ENCODE results near the gene KCNIP3. TPM values are rescaled to one million over a fixed set of nuclear protein-coding genes. Genes with fewer than 3 reads are reported as not detected.

The KCNIP3 gene
- total and polyA plus RNA-seq, 9 of the 15 experiments (the other 6 are each of a cell fraction or from before 2014, with no cell fraction given), result 0.04 TPM; not detected in 8

DNA sequence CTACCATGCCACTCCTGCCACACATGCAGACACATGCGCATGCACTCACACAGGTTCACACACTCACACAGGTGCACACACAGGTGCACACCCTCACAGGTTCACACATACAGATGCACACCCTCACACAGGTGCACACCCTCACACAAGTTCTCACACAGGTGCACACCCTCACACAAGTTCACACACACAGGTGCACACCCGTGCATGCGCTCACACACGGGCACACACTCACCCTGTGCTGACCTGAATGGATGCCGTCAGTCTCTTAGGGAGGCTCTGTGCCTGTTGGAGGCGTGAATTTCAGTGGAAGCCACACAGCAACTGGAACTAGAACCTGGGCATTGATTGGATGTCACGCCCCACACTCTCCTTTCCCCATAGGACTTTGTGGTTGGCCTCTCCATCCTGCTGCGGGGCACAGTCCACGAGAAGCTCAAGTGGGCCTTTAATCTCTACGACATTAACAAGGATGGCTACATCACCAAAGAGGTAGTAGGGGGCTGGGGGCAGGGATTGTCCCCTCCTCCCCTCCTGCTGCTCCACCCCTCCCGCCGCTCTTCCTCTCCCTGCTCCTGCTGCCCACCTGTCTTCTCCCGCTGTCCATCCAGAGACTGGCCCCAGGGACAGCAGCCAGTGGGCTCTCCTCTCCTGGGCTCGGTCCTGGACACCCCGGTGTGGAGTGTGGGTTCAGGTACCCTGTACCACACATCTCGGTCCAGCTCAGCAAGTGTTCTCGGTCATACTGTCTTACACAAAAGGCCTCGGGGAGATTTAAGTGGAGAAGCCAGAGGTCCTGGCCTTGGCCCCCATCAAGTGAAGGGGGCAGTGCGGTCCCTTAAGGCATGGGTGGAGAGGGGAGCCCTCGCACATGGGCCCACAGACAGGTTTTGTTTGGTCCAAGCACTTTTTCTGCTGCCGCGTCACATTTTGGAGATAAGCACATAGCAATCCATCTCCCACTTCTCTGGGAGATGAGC lies 84.4 kb downstream of the KCNIP3 start:
- BruUV-seq (replicated peaks), result no TSS peak
- TF ChIP-seq HDAC1 (IDR thresholded peaks at IDR 0.05) (no peak), ZNF444 (CRISPR knock-in tag; IDR thresholded peaks at IDR 0.05) (no peak), TAF1 (IDR thresholded peaks at IDR 0.05; ENCODE audit: control insufficient read depth, extremely low read depth, insufficient read depth, low read length, severe bottlenecking) (no peak), RB1 (IDR thresholded peaks at IDR 0.05; ENCODE audit: low read depth) (no peak), RUNX1 (IDR thresholded peaks at IDR 0.05; ENCODE audit: low read depth) (no peak), NFIC (IDR thresholded peaks at IDR 0.05) (no peak), MEIS2 (IDR thresholded peaks at IDR 0.05; ENCODE audit: partially characterized antibody) (no peak), GABPA (tag; conservative IDR thresholded peaks at IDR 0.05; ENCODE audit: low read depth) (no peak), ZNF165 (CRISPR knock-in tag; IDR thresholded peaks at IDR 0.05; ENCODE audit: borderline replicate concordance) (no peak), SRSF3 (IDR thresholded peaks at IDR 0.05; ENCODE audit: insufficient read depth, low read length) (no peak), BACH1 (tag; IDR thresholded peaks at IDR 0.05) (no peak)
- TF ChIP-seq, protein P1, sequence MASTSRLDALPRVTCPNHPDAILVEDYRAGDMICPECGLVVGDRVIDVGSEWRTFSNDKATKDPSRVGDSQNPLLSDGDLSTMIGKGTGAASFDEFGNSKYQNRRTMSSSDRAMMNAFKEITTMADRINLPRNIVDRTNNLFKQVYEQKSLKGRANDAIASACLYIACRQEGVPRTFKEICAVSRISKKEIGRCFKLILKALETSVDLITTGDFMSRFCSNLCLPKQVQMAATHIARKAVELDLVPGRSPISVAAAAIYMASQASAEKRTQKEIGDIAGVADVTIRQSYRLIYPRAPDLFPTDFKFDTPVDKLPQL (IDR thresholded peaks at IDR 0.05; ENCODE audit: extremely low read depth, insufficient read length), result no peak
- TF ChIP-seq, protein P2, sequence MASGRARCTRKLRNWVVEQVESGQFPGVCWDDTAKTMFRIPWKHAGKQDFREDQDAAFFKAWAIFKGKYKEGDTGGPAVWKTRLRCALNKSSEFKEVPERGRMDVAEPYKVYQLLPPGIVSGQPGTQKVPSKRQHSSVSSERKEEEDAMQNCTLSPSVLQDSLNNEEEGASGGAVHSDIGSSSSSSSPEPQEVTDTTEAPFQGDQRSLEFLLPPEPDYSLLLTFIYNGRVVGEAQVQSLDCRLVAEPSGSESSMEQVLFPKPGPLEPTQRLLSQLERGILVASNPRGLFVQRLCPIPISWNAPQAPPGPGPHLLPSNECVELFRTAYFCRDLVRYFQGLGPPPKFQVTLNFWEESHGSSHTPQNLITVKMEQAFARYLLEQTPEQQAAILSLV (tag; IDR thresholded peaks at IDR 0.05), result no peak
- TF ChIP-seq, protein P3, sequence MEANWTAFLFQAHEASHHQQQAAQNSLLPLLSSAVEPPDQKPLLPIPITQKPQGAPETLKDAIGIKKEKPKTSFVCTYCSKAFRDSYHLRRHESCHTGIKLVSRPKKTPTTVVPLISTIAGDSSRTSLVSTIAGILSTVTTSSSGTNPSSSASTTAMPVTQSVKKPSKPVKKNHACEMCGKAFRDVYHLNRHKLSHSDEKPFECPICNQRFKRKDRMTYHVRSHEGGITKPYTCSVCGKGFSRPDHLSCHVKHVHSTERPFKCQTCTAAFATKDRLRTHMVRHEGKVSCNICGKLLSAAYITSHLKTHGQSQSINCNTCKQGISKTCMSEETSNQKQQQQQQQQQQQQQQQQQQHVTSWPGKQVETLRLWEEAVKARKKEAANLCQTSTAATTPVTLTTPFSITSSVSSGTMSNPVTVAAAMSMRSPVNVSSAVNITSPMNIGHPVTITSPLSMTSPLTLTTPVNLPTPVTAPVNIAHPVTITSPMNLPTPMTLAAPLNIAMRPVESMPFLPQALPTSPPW (CRISPR knock-in tag; IDR thresholded peaks at IDR 0.05), result no peak
- TF ChIP-seq, protein P4, sequence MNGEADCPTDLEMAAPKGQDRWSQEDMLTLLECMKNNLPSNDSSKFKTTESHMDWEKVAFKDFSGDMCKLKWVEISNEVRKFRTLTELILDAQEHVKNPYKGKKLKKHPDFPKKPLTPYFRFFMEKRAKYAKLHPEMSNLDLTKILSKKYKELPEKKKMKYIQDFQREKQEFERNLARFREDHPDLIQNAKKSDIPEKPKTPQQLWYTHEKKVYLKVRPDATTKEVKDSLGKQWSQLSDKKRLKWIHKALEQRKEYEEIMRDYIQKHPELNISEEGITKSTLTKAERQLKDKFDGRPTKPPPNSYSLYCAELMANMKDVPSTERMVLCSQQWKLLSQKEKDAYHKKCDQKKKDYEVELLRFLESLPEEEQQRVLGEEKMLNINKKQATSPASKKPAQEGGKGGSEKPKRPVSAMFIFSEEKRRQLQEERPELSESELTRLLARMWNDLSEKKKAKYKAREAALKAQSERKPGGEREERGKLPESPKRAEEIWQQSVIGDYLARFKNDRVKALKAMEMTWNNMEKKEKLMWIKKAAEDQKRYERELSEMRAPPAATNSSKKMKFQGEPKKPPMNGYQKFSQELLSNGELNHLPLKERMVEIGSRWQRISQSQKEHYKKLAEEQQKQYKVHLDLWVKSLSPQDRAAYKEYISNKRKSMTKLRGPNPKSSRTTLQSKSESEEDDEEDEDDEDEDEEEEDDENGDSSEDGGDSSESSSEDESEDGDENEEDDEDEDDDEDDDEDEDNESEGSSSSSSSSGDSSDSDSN (IDR thresholded peaks at IDR 0.05; ENCODE audit: borderline replicate concordance in 1 of 2, low read depth in 2 of 2, low read length in 2 of 2), result no peak

More for the DNA sequence above, 84.4 kb downstream of the KCNIP3 start:
- DNase-seq (ENCODE audit: extremely low read depth in 1 of 4, low spot score in 3 of 4) (no peak), ATAC-seq (no peak), FAIRE-seq (no peak)
- Histone ChIP-seq H3K9me3 (replicated peaks; ENCODE audit: control insufficient read depth, insufficient read depth, low read depth, low read length) (no peaks in the 10 kb centered on the region), H3K4me2 (ENCODE audit: insufficient read depth, low read length) (no peak overlapping the region), H4K20me1 (replicated peaks; ENCODE audit: control insufficient read depth, insufficient read depth, low read length) (peaks cover 1% of the 10 kb centered on the region; the same call in 1 of the 2 replicates), H2AFZ (ENCODE audit: low read depth, low read length) (no peak overlapping the region), H3K79me2 (ENCODE audit: control insufficient read depth, insufficient read depth, low read length) (no peaks in the 10 kb centered on the region), H3K9ac (ENCODE audit: insufficient read depth in 1 of 2, low read depth in 2 of 2, low read length in 2 of 2) (no peak overlapping the region), H3K27ac (ENCODE audit: extremely low read depth, low read depth, low read length) (no peak overlapping the region), H3K4me1 (replicated peaks in 1 of 2; ENCODE audit: control insufficient read depth in 2 of 2, insufficient read depth in 2 of 2, low read length in 2 of 2) (no peaks in the 10 kb centered on the region; a peak in 1 of 5 replicates), H3K36me3 (ENCODE audit: control insufficient read depth, insufficient read depth, low read length) (no peaks in the 10 kb centered on the region), H3K4me3 (no peak overlapping the region), H3K9me1 (ENCODE audit: control insufficient read depth, insufficient read depth, low read length) (no peaks in the 10 kb centered on the region), H3K27me3 (ENCODE audit: control insufficient read depth in 2 of 2, insufficient read depth in 2 of 2, low read length in 2 of 2) (peaks cover 9 to 70% of the 10 kb centered on the region in 2 experiments; a peak in 4 of 5 replicates)
- ChIA-PET POLR2A (interaction anchor here (0.6 kb wide), 1 partner anchor 11 kb away, joined by 3 read pairs; no protein-coding TSS in a partner anchor), CTCF (ENCODE audit: low intra/inter-chr PET ratio) (no interaction called here)
- 5% methylated on average over 20 of the region's 22 CpGs for WGBS (ENCODE audit: insufficient coverage, low coverage, missing lambda C conversion rate)
- intact Hi-C loops (cut with micrococcal nuclease), result loop anchor here (10.0 kb wide), 1 partner anchor 343 kb away; no protein-coding TSS in a partner anchor
- in situ Hi-C loops (cut with MboI), result no loop called here

Data from K562 (cell line).